Measurements from ENCODE around the gene FOXP1.
A peak's percentile ranks its signal among the peaks of the same experiment; 100 is the strongest.

FOXP1 gene

GRCh38 chr3:70927239-70927638, 656.3 kb downstream of the FOXP1 start:
- Histone ChIP-seq H3K9me3 (no peaks in the 10 kb centered on the region), H3K27ac (no peak overlapping the region), H3K27me3 (no peaks in the 10 kb centered on the region), H3K4me3 (no peak overlapping the region), H3K4me1 (no peaks in the 10 kb centered on the region), H3K36me3 (no peaks in the 10 kb centered on the region)
- DNase-seq: no peak
- intact Hi-C loops (cut with DNase I; ENCODE audit: low total_unique reads): no loop called here
- no peak for TF ChIP-seq CTCF (IDR thresholded peaks at IDR 0.05)

- H3K4me1 ChIP-seq: no peaks in the 10 kb centered on the region
- TF ChIP-seq CTCF (IDR thresholded peaks at IDR 0.05): no peak
- no peak overlapping the region for H3K27ac ChIP-seq
- no peak overlapping the region for H3K4me3 ChIP-seq
- intact Hi-C loops (cut with DNase I; ENCODE audit: low total_unique reads): no loop called here
- no peaks in the 10 kb centered on the region for H3K27me3 ChIP-seq
- DNase-seq: no peak
- H3K9me3 ChIP-seq: no peaks in the 10 kb centered on the region
- H3K36me3 ChIP-seq: no peaks in the 10 kb centered on the region
Measured at GRCh38 chr3:70926835-70927234, 656.7 kb downstream of the FOXP1 start.

GRCh38 chr3:70919661-70920060, 663.9 kb downstream of the FOXP1 start:
- peaks cover 0 to 26% (median 2%) of the 10 kb centered on the region in 4 donors for H3K4me1 ChIP-seq
- H3K9me3 ChIP-seq: no peaks in the 10 kb centered on the region
- no peak for TF ChIP-seq CTCF (IDR thresholded peaks at IDR 0.05)
- H3K36me3 ChIP-seq: no peaks in the 10 kb centered on the region
- no peak for DNase-seq
- H3K27me3 ChIP-seq: no peaks in the 10 kb centered on the region
- intact Hi-C loops (cut with DNase I; ENCODE audit: low total_unique reads): no loop called here
- peak overlapping the region in 1 of 2 donors; percentile 40 for H3K27ac ChIP-seq
- H3K4me3 ChIP-seq: no peak overlapping the region

GRCh38 chr3:70919091-70919490, 664.4 kb downstream of the FOXP1 start:
- no peak for TF ChIP-seq CTCF (IDR thresholded peaks at IDR 0.05)
- intact Hi-C loops (cut with DNase I; ENCODE audit: low total_unique reads): no loop called here
- Histone ChIP-seq H3K4me1 (peaks cover 0 to 31% (median 2%) of the 10 kb centered on the region in 4 donors), H3K9me3 (no peaks in the 10 kb centered on the region), H3K4me3 (no peak overlapping the region), H3K27me3 (no peaks in the 10 kb centered on the region), H3K36me3 (no peaks in the 10 kb centered on the region), H3K27ac (peak overlapping the region in 1 of 2 donors; percentile 40)
- no peak for DNase-seq

GRCh38 chr3:70916375-70917055, 667.0 kb downstream of the FOXP1 start:
- intact Hi-C loops (cut with DNase I; ENCODE audit: low total_unique reads): no loop called here
- no peak overlapping the region for H3K4me3 ChIP-seq
- H3K27me3 ChIP-seq: no peaks in the 10 kb centered on the region
- DNase-seq: peak in 1 of 2 donors; percentile 27
- peaks cover 0 to 31% (median 2%) of the 10 kb centered on the region in 4 donors for H3K4me1 ChIP-seq
- H3K9me3 ChIP-seq: no peaks in the 10 kb centered on the region
- no peak for TF ChIP-seq CTCF (IDR thresholded peaks at IDR 0.05)
- H3K36me3 ChIP-seq: no peaks in the 10 kb centered on the region
- no peak overlapping the region for H3K27ac ChIP-seq

All from tibial artery (tissue), 4 donors.